HG03354 (cell line): ENCODE measurements around the gene RARB.

Experiments
- ATAC-seq: cut with Tn5 transposase; IDR thresholded peaks from one replicate; pipeline ENCODE4 v1.9.1; 2021; ENCODE audit warnings: mild to moderate bottlenecking; ENCODE audit not compliant: unreplicated experiment, poor library complexity, severe bottlenecking

The RARB gene

DNA sequence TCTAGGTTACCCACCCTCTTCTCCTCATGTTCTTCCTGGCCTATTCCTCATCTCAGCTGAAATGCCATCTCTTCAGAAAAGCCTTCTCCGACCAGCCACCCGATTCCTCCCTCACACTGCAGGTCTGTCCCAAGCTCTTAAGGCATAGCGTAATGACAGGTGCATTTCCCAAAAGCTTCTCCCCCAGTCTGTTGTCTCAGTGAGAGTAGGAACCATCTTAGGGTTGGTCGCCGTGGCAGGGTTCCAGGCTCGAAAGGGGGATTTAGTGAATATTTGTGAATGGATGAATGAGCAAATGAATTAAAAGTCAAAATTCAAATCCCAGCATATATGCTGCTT is 158.1 kb downstream of the RARB start:
- ATAC-seq: no peak

DNA sequence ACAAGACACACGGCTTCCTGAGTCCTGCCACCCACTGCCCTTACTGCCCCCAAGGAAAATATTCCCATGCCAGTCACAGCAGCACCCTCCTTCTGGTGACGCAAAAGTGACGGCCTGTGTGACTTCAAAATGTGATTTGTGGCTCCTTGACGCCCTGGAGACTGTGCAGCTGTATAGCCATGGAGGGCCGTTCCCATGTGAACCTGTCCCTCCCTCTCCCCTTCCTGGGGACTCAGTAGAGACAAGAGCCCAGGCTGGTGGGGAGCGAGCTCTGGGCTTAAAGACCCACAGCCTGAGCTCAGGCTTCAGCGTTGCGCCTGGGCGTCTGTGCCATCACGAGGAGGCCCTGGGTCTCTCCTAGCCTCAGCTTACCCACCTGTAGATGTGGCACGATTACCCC is 158.5 kb downstream of the RARB start:
- ATAC-seq: no peak

DNA sequence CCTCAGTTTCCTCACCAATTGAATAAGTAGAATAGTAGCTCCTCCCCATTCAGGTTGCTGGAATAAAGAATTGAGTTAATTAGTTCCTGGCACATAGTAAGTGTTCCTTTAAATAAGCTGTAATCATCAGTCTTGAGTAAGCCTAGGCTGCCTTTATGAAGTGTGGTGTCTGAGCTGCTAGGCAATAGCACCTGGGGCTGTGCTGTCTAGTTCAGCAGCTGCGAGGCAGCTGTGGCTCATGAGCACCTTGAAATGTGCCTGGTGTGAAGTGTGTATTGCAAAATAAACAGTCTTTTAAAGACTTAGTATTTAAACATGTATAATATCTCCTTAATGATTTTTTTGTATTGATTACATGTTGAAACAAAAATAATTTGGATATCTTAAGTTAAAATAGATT is 159.0 kb downstream of the RARB start:
- no peak for ATAC-seq

DNA sequence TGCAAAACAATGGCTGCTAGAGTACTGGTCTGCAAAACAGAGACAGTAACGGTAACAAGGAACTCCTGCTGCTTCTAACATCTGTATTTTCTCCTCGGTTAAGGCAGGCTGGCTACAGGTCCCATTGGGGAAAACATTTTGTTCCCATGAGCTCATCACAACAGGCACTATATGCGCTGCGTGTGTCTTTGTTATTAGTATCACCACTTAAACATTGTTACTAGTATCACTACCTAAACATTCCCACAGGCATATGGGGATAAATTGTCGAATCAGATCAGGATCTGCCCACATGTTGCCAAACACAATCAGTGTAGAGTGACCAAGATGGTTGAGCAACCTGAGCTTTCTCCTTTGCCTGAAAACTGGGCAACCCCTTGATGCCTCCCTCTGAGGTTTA is 159.5 kb downstream of the RARB start:
- no peak for ATAC-seq

DNA sequence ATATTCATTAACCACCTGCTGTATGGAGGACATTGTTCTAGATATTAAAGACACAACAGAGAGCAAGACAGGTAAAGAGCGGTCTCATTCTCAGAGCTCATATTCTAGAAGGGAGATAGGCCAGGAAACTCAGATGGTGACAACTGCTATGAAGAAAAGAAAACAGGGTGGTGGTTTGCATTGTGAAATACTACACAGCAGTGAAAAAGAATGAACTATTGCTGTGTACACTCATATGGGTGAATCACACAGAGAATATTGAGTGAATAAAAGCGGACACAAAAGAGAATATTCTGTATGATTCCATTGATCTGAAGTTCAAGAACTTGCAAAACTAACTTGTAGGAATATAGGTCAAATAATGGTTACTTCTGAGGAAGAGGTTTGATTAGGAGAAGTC is 159.9 kb downstream of the RARB start:
- ATAC-seq: no peak

DNA sequence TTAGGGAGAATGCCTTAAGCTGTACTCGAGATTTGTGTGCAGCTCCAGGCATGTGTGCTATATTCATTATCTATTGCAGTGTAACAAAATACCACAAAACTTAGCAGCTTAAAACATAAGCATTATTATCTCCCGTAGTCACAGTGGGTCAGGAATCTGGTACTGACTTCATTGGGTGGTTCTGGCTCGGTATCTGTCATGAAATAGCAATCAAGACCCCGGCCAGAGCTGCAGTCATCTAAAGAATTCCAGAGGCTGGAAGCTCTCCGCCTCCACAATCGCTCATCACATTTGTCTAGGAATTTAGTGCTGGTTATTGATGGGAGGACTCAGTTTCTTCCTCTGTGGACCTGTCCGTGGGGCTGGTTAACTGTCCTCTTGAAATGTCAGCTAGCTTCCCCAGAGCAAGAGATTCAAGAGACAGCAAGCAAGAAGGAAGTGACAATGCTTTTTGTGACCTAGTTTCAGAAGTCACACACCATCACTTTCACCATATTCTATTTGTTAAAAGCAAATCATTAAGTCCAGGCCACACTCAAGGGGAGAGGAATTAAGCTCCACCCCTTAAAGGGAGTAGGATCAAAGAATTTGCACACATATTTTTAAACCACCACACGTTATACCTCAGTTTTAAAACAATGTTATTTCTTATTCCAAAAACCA is 160.5 kb downstream of the RARB start:
- no peak for ATAC-seq

DNA sequence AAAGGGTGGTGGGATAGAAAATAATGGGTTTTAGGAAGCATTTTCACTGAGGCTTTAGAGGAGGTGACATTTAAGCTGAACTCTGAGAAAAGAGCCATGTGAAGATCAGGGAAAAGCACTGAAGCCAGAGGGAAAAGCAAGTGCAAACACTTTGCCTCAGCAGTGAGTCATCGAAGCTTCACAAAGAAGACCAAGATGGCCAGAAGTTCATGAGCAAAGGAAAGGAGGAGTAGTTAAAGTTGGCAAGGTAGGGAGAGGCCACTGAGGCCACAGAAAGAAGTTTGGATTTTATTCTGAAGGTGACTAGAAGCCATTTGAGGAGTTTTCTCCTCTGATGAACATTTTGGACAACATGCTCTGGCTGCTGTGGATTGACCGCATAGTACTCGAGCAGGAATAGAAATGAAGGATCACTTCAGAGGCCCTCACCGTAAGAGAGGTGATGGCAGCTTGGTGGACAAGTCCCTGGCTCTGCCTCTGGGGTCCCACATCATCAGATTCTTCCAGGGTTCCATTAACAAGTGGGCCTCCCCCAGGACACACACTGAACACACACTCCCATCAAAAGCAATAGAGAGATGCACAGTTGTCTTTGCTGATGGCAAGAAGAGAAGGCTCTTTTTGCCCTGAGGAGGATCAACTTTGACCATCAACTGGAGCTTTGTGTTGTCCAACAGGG is 161.2 kb downstream of the RARB start:
- no peak for ATAC-seq

DNA sequence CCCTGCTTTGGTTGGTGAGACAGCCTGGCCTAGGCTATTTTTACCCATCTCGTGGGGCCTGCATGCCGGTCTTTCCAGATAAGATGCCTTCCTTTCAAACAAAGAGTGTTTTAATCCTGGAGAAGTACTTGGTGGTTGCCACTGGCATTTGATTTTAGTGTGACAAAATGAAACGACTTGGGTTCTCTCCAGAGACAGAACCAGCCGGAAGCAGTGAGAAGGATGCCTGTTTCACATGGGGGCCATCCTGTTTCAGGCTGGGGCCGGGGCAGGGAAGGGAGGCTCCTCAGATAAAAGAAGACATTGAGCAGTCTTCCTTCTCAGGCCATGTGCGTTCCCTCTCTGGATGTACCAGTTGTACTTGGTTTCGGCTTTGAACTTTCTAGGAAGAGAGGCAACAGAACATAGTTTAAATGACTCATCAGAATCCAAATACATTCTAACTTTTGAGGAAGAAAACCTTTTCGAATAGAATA is 161.8 kb downstream of the RARB start:
- no peak for ATAC-seq

DNA sequence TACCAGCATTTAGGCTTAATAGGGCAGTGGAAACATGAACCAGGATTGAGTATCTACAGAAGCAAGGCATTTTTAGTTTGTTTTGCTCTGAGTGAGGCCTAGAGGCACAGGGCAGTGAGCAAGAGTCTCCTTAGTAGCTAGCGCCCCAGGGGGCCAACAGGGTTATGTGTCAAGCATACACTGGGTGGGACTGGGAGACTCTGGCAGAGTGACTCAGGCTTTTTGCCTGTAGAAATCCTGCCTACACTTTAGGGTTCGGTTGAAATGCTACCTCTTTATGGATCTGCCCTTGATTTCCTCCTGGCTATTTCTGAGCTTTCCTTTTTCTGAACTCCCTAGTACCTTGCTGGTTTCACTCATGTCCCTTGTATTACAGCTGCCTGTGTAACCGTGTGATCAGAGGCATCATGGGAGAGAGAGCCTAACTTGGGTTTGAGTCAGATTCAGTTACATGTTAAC is 164.5 kb downstream of the RARB start:
- ATAC-seq: peak; percentile 45

DNA sequence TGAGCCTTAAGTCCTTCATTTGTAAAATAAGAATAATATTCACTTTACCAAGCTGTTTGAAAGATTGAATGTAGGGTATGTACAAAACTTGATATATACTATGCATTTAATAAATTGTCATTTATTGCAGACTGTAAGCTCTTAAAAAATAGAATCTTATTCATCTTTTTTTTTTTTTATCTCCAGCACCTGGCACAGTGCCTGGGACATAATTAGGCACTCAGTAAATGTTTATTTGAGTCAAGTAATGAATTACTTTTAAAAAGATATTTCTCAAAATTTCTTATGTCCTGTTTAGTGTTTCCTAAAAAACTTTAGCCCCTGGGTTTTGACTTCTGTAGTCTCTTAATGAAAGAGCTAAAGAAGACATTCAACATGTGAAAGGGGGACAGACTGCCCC is 164.9 kb downstream of the RARB start:
- no peak for ATAC-seq

DNA sequence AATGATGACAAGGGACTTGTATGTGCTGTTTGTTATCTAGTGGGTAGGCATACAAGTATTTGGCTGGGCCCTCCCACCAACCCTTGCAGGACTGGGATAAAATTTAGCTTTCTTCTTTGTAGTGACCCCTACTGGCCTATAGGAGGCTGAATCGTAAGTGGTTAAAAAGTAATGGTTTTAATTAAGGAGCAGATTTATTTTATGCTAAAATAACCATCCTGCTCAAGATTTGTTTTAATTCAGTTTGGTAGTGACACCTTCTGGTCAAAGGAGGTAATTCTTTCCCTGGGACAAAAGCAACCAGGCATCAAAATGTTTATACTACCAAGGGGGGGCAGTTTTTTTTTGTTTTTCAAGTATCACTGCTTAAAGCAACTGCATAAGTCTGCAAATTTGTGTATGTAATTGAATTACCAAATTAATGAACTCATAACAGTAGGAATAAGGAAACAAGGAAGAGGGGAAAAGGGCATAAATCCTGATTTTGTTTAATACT is 166.0 kb downstream of the RARB start:
- peak; percentile 66 for ATAC-seq

DNA sequence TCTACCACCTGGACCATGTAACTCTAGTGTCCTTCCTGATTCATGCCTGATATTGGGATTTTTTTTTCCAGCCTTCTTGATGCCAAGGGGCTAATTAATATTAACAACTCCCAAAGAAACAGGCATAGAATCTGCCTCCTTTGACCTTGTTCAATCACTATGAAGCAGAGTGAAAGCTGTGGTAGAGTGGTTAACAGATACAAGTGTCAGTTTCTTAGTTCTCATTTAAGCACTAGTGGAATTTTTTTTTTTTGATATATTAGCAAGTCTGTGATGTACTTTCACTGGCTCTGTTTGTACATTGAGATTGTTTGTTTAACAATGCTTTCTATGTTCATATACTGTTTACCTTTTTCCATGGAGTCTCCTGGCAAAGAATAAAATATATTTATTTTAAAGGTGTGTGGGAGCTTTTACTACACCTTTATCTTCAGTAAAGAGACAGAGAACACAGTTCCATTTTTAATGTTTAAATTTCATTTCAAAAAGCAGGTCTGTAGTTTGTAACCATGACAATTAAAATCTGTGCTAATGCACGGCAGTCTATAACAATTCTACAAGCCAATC is 169.6 kb downstream of the RARB start:
- ATAC-seq: no peak

DNA sequence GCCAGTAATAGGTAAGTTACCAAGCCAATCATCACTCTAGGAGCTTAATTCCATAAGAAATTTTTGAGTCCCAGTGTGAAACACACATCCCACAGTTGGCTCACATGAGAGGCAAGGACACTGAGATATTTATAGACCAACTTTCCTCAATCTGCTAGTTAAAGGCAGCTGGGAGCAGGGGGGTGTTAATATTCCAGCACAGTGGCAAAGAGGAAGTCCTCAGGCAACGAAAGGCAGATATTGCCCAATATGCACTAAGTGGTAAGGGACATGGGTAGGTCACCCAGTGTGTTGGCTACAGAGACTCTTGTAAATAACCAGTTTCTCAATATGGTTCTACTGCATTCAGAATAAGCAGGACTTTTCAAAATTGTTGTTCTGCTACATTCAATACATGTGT is 175.6 kb downstream of the RARB start:
- ATAC-seq: peak; percentile 29

DNA sequence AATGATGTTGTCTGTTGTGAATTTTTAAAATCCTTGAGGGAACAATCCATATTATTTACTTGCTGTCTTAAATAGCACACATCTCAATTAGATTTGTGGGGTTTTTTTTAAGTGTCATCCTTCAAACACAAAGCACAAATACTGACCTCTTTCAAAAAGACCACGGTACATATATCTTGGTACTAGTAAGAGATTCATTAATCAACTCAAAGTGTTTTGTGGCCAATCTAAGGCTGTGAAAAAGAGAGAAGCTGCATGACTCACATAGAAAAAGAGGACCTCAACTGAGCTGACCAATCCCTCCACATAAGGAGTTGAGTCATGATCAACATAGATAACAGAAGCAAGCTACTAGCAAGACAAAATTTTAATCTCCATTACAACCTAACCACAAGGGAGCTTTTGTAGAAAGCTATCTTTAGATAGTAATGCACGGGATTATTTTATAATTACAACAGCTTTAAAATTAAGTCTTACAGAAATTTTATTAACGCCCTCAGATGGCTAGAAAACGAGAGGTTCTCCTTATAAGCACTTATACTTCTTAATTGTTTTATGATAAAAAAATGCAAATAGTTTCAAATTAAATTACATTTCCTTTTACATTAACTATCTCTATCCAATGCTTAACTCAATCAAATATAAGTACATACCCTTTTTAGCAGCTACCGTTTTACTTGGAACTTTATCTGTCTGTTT is 176.2 kb downstream of the RARB start:
- peak; percentile 61 for ATAC-seq

DNA sequence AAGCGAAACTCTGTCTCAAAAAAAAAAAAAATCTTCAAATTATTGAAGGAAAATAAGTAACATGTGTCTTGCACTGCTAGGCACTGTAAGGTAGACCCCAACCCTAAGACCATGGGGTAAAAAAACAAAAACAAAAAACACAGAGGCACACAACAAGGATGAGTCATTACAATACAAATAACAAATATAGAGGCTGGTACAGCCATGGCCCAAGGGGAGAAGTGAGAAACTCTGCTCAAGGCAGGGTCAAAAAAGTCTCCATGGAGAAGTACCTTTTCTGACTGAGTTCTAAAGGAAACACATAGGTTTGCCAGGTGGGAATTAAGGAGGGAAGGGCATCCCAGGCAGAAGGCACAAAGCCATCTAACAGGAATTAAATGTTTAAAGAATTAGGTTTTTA is 182.1 kb downstream of the RARB start:
- no peak for ATAC-seq

DNA sequence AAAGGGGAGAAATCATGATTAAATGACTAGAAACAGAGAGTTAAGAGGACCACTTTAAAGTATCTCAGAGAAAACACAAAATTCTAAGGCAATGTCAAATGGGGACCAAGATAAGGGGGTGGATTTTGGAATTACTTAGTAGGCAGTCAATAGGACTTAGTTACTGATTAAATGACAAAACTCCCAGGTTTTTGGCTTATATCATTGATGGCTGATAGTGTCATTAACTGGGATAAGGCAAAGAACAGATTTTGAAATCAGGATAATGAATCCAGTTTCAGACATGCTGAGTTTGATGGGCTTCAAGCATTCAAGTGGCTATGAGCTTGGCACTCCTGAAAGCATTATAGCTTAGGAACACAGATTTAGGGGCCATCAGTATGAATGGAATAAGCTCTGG is 182.7 kb downstream of the RARB start:
- ATAC-seq: no peak

DNA sequence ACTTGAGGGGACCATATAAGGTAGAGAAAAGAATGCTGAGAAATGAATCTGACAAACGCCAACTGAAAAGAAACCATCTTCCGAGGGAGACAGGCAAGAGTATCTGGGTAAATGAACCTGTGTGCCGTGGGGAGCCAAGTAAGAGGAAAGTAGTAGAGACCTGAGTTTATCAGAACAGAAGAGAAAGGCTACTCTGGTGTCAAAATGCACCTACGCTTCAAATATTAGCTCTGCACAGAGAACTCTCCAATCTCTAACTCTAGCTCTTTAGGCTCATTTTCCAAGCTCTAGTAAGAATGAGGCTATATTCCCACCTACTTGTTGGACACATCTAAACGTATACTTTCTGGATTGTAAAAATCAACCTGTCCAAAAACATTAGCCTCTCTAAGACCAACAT is 183.1 kb downstream of the RARB start:
- ATAC-seq: no peak

DNA sequence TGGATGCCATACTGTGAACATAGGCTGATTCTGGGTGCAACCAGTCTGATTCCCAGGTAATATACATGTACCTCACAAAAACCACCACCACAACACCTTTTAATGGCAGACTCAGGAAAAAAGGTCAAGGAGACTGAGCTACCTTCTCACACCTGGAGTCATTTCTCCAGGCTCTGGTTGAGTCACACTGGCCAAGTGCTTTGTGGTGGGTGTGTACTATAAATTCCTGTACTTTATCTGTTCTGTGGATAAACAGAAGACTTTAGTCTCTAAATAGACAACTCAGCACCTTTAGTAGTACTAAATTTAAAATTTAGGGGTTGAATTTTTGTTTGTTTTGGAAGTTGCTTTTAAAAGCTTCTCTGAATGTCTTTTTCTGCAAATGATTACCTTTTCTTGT is 190.0 kb downstream of the RARB start:
- ATAC-seq: no peak

DNA sequence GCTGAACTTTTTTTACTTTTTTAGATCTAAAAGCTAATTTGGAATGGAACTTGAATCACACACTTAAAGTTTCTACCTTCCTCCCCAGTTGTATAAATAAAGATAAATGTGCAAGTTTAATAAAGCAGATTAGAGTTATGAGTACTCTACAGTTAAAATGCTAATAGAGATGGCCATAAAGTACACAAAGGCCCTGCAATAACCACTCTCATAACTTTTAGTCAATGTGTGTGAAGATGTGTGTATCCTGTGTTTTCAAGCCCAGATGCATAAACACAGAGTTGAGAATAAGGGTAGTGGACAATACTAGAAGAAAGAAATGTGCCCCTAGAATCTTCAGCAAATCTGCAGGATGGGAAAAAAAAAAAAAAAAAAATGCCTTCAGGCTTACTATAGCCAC is 191.3 kb downstream of the RARB start:
- ATAC-seq: no peak

DNA sequence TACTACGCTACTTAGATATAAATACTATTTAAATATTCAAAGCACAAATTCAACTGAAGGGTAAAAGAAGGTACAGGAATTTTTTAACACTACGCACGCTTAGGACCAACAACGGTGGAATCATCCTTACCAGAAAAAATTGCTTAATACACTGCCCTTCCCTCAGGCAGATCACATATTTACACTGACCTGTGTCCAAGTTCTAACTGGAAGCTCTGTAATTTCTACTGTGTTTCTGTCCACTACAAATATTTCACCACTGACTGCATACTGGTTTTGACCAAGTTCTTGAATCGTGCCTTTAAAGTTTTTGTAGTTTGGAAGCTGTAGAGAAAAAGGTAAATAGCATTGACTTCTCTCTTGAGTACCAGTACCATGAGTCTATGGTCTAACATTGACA is 192.4 kb downstream of the RARB start:
- no peak for ATAC-seq

DNA sequence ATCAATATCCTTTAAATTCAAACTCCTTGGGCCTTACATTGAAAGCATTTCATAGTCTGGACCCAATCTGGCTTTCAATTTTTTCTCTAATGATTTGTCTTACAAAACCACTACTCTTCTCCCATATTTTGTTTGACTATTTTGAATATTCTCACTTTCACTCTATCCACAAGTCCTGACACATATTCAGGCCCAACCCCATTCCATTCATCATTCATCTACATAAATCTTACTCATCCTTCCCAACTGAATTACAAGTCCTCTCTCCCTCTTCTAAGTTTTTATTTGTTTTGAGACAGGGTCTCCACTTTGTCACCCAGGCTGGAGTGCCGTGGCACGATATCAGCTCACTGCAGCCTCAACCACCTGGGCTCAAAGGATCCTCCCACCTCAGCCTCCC is 193.0 kb downstream of the RARB start:
- ATAC-seq: no peak
